Pancreas (tissue), 10 donors: ENCODE measurements around the gene ZC3H18. TPM values are rescaled to one million over a fixed set of nuclear protein-coding genes. Genes with fewer than 3 reads are reported as not detected.

Source experiments
- ATAC-seq, 4 donors: fragments of 200-7000 bp; cut with Tn5 transposase; one replicate each; pipeline versions ENCODE4 v1.8.0 to v1.9.1; 2020; ENCODE audit warnings: mild to moderate bottlenecking in 4 of 4, moderate library complexity in 4 of 4
- DNase-seq, 6 donors: peaks; one replicate each; pipeline ENCODE4 v3.0.0-alpha.2; 2020
- FAIRE-seq: peaks from 2 replicates; lab custom pipeline; 2012; peaks lifted over from hg19 to GRCh38; lab: Jason Lieb, UNC
- H3K27ac ChIP-seq, 4 donors: fragments of 200-600 bp; sonication (generic); 1 replicate in 3 of 4; 2 replicates in 1 of 4; pipeline versions ENCODE4 v1.5.0 to v1.8.0; 2020
- H3K27me3 ChIP-seq, 4 donors: fragments of 200-600 bp; one replicate each; pipeline ENCODE4 v1.8.0; 2021
- H3K36me3 ChIP-seq, 3 donors: fragments of 200-600 bp; sonication (generic) in 1 of 3; one replicate each; pipeline versions ENCODE4 v1.5.0 to v1.8.0; 2020 to 2021
- H3K4me1 ChIP-seq, 3 donors: fragments of 200-600 bp; one replicate each; pipeline ENCODE4 v1.8.0; 2021
- H3K4me3 ChIP-seq, 4 donors: fragments of 200-600 bp; sonication (generic) in 2 of 4; one replicate each; pipeline versions ENCODE4 v1.5.0 to v1.8.0; 2020 to 2021
- H3K9me3 ChIP-seq, 4 donors: fragments of 200-600 bp; one replicate each; pipeline ENCODE4 v1.8.0; 2021
- CTCF ChIP-seq, 4 donors: fragments of 200-600 bp; sonication (generic) in 3 of 4; IDR thresholded peaks; one replicate each; pipeline versions ENCODE4 v1.5.0 to v1.8.0; 2021; ENCODE audit warnings: antibody characterized with exemption in 4 of 4
- WGBS, 2 donors: extraction: QIAGEN DNeasy Blood & Tissue Kit; methylation state at CpG; one replicate each; pipeline ENCODE4 v1.1.7; 2013; 5-methylcytosine and 5-hydroxymethylcytosine counted together
- intact Hi-C, 3 donors: fragments of 100-400 bp; cut with DNase I; formaldehyde crosslinking; loops; one replicate each; pipeline versions ENCODE4 v1.11.1 to v1.14.2; 2022
- polyA plus RNA-seq, 2 donors: library from polyadenylated mRNA; stranded (reverse); fragments of 200-250 nt; gene quantifications; one replicate each; pipeline ENCODE4 v1.2.3, GENCODE V29; 2013
- total RNA-seq, 6 donors: library from RNA; stranded (reverse); fragmentation: NEBNext Ultra II Directional in 4 of 6; extraction: Animal tissue kit (Norgen Biotek cat#: 25700) in 4 of 6; gene quantifications; one replicate each; pipeline versions ENCODE4 v1.2.1 to v1.2.4, GENCODE V29; 2021 to 2023
- donor health status: healthy with polysubstance abuse.
- donor health status: DM: no; HTN: no; CAD: no; lungs with moderate emphysema.
- donor health status: DM: no; HTN: no; CAD: no.
- donor health status: control.
- donor health status: control.
- donor health status: Bipolar disorder and iron deficiency.
- donor health status: DM: yes; HTN: yes; CAD: no.
- donor health status: DM: no; HTN: no; CAD: no.
- donor health status: DM: no; HTN: no; CAD: no.
- donor health status: DM: yes; HTN: yes; CAD: no.

ZC3H18 gene
- total and polyA plus RNA-seq, 8 donors = 12.2 to 27.6 (median 16.8) TPM

- FAIRE-seq (no peak), ATAC-seq (peak in 2 of 4 donors; percentile 60 to 85), DNase-seq (peak in 2 of 6 donors; percentile 74 to 85)
- no peak for TF ChIP-seq CTCF (IDR thresholded peaks at IDR 0.05)
- H3K27me3 ChIP-seq = no peaks in the 10 kb centered on the region
- no peak overlapping the region for H3K4me3 ChIP-seq
- WGBS, 2 donors = 57 to 65% methylated on average over 13 of the region's 13 CpGs
- H3K4me1 ChIP-seq = no peaks in the 10 kb centered on the region
- no peaks in the 10 kb centered on the region for H3K36me3 ChIP-seq
- intact Hi-C loops = no loop called here
- no peak overlapping the region for H3K27ac ChIP-seq
- H3K9me3 ChIP-seq = no peaks in the 10 kb centered on the region
Observed at GRCh38 chr16:88552815-88553214, 17.4 kb upstream of the ZC3H18 start.

DNA sequence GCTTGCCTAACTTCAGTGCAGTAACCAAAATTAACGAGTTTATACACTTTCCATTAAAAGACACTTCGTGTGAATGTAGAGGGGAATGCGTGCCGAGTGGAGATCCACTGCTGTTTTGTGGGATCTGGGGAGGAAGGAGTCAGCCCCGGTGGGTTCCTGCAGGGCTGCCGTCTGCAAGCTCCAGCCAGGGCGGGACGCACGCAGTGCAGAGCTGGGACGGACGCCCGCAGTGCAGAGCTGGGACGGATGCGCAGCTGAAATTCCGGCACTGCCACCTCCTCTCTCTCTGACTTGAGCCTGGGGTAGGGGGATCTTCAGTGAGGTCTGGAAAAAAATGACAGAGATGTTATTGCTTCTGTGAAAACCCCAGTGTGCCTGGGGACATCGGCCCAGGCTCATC lies 16.5 kb upstream of the ZC3H18 start:
- DNase-seq (no peak), ATAC-seq (no peak), FAIRE-seq (no peak)
- 85 to 89% methylated on average over 16 of the region's 16 CpGs for WGBS, 2 donors
- no peak for TF ChIP-seq CTCF (IDR thresholded peaks at IDR 0.05)
- no peak overlapping the region for H3K4me3 ChIP-seq
- H3K9me3 ChIP-seq = no peaks in the 10 kb centered on the region
- H3K27me3 ChIP-seq = no peaks in the 10 kb centered on the region
- peaks cover 0 to under 1% (median 0%) of the 10 kb centered on the region in 3 donors for H3K4me1 ChIP-seq
- intact Hi-C loops = no loop called here
- no peaks in the 10 kb centered on the region for H3K36me3 ChIP-seq
- no peak overlapping the region for H3K27ac ChIP-seq

GRCh38 chr16:88554711-88555264 lies 15.4 kb upstream of the ZC3H18 start:
- no peaks in the 10 kb centered on the region for H3K27me3 ChIP-seq
- H3K4me1 ChIP-seq = peaks cover 0 to 6% (median 0%) of the 10 kb centered on the region in 3 donors
- FAIRE-seq = no peak
- no peak for ATAC-seq
- H3K4me3 ChIP-seq = no peak overlapping the region
- no peaks in the 10 kb centered on the region for H3K36me3 ChIP-seq
- WGBS, 2 donors = 79 to 87% methylated on average over 14 to 15 of the region's 15 CpGs
- H3K9me3 ChIP-seq = no peaks in the 10 kb centered on the region
- DNase-seq = no peak
- no peak for TF ChIP-seq CTCF (IDR thresholded peaks at IDR 0.05)
- no peak overlapping the region for H3K27ac ChIP-seq
- intact Hi-C loops = no loop called here

DNA sequence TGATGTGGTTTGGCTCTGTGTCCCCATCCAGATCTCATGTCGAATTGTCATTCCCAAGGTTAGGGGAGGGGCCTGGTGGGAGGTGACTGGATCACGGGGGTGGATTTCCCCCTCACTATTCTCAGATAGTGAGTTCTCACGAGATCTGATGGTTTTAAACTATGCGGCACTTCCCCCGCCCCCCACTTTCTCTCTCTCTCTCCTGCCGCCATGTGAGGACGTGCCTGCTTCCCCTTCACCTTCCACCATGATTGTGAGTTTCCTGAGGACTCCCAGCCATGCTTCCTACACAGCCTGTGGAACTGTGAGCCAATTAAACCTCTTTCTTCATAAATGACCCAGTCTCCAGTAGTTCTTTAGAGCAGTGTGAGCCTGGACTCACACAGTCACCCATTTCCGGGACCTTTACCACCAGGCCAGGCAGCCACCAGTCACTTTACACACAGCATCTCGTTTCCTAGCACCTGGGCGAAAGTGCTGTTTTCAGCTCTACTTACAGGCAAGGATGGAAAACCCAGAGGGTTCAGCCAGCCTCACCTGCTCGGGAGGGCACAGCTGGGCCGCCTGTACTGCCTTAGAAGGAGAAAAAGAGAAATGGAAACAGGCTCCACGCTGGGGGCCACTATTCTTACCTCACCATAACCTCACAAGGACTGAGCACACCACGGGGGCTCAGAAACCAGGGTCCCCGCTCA lies 13.8 kb upstream of the ZC3H18 start:
- no peak for ATAC-seq
- FAIRE-seq = no peak
- Histone ChIP-seq H3K36me3 (no peaks in the 10 kb centered on the region), H3K27ac (no peak overlapping the region), H3K4me1 (peaks cover 0 to 6% (median 0%) of the 10 kb centered on the region in 3 donors), H3K4me3 (no peak overlapping the region), H3K9me3 (no peaks in the 10 kb centered on the region), H3K27me3 (no peaks in the 10 kb centered on the region)
- 81 to 88% methylated on average over 13 to 15 of the region's 15 CpGs for WGBS, 2 donors
- no peak for TF ChIP-seq CTCF (IDR thresholded peaks at IDR 0.05)
- intact Hi-C loops = no loop called here
- DNase-seq = no peak
